ENCODE results near the gene CEP131. TPM values are rescaled to one million over a fixed set of nuclear protein-coding genes. Genes with fewer than 3 reads are reported as not detected.

The CEP131 gene
- total and polyA plus RNA-seq, 2 of the 8 experiments (the other 6 are each of a cell fraction or from before 2014, with no cell fraction given) = 5.9 to 23.2 TPM

DNA sequence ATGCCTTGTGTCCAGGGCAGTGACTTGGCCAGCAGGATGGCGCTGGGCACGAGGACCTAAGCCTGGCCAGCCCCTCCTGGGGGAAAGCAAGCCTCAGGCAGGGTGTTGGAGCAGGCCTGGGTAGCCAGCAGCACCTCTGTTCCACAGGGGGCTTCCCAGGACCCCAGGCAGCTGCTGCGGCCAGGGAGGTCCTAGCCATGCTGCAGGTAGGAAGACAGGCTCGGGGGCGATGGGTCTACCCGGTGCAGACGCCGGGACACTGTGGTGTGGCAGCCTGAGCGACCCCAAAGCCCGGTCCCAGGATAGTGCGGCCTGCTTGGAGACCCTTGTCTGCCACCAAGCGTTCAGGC is 34.3 kb downstream of the CEP131 start (continued):
- TF ChIP-seq, protein P1, sequence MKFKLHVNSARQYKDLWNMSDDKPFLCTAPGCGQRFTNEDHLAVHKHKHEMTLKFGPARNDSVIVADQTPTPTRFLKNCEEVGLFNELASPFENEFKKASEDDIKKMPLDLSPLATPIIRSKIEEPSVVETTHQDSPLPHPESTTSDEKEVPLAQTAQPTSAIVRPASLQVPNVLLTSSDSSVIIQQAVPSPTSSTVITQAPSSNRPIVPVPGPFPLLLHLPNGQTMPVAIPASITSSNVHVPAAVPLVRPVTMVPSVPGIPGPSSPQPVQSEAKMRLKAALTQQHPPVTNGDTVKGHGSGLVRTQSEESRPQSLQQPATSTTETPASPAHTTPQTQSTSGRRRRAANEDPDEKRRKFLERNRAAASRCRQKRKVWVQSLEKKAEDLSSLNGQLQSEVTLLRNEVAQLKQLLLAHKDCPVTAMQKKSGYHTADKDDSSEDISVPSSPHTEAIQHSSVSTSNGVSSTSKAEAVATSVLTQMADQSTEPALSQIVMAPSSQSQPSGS (IDR thresholded peaks at IDR 0.05; ENCODE audit: low read length) = no peak
- TF ChIP-seq KDM5A (IDR thresholded peaks at IDR 0.05; ENCODE audit: low read length) (no peak), RBBP5 (IDR thresholded peaks at IDR 0.05; ENCODE audit: borderline replicate concordance, low read depth, low read length) (no peak), NANOG (IDR thresholded peaks at IDR 0.05; ENCODE audit: insufficient read depth, low read depth, low read length, poor library complexity, severe bottlenecking) (no peak)

Measured in H1 (cell line).